GM21360 (cell line): ENCODE data around the gene ABCC4.
"Not testable (repeated sequence)": the region's sequence is repeated elsewhere in the genome, so short reads cannot be mapped to it uniquely, and the experiment has no call there.

Experiments used
- ATAC-seq: cut with Tn5 transposase; IDR thresholded peaks from one replicate; pipeline ENCODE4 v1.9.1; 2021; ENCODE audit warnings: mild to moderate bottlenecking, moderate library complexity; ENCODE audit not compliant: unreplicated experiment

The ABCC4 gene

DNA sequence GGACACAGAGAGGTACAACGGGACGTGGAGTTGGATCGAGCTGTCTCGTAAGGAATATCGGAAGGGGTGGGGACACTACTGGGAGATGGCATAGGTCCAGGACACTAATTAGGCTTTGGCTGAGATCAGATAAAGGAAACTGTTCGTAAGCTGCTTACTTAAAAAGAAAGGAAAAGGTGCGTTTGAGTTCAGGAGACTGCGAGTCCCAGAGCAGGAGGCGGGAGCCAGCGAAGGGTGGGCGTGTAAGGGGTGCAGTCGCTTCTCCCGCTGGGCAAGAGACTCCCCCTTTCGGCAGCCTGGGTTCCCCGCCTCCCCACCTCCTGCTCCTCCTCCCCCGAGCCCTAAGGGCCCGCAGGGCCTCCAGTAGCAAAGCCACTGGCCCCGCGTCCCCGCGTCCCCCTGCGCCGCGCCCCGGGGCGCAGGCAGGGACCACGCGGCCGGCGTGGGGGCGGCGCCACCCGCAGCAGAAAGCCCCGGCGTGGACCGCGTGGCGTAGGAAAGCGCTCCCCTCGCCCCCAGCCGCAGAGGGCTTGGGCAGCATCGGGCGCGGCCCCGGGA is 547 bp downstream of the ABCC4 start:
- ATAC-seq, result peak; percentile 48

DNA sequence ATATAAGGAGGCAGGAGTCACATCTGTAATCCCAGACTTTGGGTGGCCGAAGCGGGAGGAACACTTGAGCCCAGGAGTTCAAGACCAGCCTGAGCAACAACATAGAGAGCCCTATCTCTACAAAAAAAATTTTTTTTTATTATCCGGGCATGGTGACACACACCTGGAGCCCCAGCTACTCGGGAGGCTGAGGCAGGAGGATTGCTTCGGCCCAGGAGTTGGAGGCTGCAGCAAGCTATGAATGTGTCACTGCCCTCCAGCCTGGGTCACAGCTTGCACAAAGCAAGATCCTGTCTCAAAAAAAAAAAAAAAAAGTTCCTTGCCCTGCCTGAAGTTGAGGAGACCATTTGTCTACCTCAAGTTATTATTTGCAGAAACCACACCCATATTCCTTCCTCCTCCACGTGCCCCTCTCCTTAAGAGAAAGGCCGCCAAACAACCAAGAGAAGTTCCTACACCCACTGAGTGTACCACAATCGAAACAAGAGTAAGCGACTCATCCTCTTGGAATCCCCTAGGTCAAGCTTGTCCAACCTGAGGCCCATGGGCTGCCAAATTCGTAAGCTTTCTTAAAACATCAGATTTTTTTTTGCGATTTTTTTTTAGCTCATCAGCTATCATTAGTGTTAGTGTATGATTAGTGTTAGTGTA is 2.2 kb downstream of the ABCC4 start:
- ATAC-seq, result no peak

DNA sequence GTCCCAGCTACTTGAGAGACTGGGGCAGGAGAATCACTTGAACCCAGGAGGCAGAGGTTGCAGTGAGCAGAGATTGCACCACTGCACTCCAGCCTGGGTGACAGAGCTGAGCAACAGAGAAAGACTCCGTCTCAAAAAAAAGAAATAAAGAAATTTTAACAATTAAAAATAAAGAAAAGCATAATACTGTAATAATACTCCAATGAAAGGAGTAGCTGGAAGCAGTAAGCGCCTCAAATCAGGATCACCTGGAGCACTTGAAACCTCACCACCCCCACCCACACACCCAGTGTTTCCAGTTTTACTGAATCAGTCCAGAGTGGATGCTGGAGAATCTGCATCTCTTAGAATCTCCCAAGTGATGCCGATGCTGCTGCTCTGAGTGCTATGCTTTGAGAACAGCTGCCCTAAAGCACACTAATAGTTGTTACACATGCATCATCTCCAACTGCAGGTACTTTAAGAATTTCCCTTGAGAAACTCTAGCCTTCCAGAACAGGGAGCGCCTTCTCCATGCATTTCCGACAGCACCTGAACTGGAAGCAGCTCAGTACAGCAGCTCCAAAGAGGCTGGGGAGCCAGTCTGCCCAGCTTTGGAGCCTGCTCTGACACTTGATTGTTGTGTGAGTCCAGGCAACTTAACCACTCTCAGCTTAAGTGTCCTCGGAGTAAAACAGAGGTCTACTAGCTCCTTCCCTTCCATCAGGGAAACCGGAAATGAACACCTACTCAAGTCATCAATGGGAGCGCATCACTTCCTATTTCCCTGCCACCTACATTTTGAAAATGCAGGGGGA is 2.9 kb downstream of the ABCC4 start:
- no peak for ATAC-seq

DNA sequence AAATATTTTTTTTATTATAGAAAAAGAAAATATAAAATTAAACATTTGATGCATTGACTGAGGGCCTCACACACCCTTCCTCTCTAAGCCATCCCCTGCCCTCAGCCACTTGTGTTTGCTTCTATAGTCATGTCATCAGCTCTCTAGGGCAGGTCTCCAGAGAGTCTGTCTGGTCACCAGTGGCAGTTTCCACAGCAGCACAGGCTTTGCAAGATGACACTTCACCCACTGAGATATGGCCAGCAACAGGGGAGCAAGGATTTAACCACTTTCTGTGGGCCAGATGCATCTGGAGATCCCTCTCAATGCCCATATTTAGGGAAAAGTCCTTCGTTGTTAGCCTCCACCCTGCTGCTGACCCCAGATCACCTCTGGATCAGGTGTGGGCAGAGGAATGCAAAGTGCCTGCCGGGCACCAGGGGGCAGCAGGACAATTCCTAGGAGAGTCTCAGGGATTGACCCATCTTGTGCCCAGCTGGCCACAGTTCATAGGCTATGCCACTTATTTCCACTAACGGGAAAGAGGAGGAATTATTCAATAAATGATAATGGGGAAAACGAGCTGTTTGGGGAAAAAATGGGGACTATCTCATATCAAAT is 4.8 kb downstream of the ABCC4 start:
- ATAC-seq, result no peak

DNA sequence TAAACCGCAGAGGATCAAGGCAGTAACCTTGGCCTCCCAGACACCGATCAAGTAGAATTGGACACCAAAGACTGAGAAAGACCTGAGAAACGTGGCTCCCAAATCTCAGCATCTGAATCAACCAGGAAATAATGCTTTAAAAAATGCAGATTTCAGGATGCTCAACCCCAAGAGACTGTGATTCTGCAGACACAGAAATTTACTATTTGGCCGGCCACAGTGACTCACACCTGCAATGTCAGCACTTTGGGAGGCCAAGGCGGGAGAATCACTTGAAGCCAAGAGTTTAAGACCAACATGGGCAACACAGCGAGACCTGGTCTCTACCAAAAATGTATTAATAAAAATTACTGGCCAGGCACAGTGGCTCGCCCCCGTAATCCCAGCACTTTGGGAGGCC is 6.2 kb downstream of the ABCC4 start:
- ATAC-seq, result no peak

DNA sequence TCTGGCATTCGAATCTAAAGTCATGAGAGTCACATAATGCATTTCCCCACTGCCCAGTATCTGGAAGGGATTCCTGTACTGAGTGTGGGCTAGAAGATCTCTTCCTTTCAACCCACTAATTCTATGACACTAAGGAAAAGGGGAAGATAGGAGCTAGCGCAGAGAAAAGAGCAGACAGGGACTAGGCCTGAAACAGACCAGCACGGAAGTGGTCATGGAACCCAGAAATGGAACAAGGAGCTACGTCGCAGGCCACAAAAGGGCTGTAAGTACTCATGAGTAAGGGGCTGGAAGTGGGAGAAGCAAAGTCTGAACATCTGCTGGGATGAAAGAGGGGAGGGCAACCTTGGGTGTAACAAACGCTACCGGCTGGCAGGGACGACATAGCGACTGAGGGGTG is 8.6 kb downstream of the ABCC4 start:
- no peak for ATAC-seq

DNA sequence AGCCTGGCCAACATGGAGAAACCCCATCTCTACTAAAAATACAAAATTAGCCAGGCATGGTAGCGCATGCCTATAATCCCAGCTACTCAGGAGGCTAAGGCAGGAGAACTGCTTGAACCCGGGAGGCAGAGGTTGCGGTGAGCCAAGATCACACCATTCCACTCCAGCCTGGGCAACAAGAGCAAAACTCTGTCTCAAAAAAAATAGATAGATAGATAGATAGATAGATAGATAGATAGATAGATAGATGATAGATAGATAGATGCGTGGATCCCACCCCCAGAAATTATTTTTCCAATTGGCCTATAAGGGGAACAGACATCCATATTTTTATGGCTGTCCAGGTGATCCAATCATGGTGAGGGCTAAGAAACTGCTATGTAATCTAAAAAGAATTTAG is 11.3 kb downstream of the ABCC4 start:
- ATAC-seq, result not testable (repeated sequence)

- ATAC-seq, result no peak
Measured at GRCh38 chr13:95289020-95289444, 12.2 kb downstream of the ABCC4 start.

- no peak for ATAC-seq
Measured at GRCh38 chr13:95284436-95284835, 16.8 kb downstream of the ABCC4 start.

GRCh38 chr13:95279016-95279415 is 22.2 kb downstream of the ABCC4 start:
- ATAC-seq, result no peak

- ATAC-seq, result no peak
Measured at GRCh38 chr13:95276037-95276505, 25.2 kb downstream of the ABCC4 start.

- no peak for ATAC-seq
Measured at GRCh38 chr13:95275322-95276036, 25.8 kb downstream of the ABCC4 start.

DNA sequence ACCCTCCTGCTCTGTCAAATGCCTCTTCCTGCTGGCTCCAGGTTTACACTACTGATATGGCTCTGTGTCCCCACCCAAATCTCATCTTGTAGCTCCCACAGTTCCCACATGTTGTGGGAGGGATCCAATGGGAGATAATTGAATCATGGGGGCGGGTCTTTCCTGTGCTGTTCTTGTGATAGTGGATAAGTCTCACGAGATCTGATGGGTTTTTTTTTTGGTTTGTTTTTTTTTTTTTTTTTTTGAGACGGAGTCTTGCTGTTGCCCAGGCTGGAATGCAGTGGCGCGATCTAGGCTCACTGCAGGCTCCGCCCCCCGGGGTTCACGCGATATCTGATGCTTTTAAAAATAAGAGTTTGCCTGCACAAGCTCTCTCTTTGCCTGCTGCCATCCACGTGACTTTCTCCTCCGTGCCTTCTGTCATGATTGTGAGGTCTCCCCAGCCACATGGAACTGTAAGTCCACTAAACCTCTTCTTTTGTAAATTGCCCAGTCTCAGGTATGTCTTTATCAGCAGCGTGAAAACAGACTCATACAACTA is 27.6 kb downstream of the ABCC4 start:
- ATAC-seq, result not testable (repeated sequence)

GRCh38 chr13:95272076-95272475 is 29.2 kb downstream of the ABCC4 start:
- not testable (repeated sequence) for ATAC-seq

DNA sequence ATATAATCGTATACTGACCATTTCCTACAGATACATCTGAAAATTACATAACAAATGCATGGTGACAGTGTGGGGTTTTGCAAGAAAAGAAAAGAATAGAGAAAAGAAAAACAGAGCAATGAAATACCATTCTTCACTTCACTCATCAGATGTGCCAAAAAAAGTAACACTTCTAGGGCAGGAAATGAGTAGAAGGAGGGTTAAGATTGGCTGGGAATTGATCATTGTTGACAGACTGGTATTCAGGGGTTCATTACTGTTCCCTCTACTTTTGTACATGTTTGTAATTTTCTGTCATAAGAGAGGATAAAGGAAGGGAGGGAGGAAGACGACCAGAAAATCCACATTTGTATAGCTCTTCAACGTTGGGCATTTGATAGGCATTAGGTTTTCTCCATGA is 31.5 kb downstream of the ABCC4 start:
- ATAC-seq, result no peak

DNA sequence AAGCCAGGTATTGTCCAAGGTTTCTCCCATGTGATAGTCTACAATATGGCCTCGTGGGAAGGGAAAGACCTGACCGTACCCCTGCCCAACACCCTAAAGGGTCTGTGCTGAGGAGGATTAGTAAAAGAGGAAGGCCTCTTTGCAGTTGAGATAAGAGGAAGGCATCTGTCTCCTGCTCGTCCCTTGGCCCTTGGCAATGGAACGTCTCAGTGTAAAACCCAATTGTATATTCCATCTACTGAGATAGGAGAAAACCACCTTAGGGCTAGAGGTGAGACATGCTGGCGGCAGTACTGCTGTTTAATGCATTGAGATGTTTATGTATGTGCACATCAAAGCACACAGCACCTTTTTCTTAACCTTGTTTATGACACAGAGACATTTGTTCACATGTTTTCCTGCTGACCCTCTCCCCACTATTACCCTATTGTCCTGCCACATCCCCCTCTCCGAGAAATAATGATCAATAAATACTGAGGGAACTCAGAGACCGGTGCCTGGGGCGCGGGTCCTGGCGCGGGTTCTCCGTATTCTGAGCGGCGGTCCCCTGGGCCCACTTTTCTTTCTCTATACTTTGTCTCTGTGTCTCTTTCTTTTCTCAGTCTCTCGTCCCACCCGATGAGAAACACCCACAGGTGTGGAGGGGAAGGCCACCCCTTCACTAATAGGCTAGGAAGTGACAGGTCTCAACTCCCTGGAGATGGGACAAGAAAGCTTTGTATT is 32.7 kb downstream of the ABCC4 start:
- ATAC-seq, result not testable (repeated sequence)

DNA sequence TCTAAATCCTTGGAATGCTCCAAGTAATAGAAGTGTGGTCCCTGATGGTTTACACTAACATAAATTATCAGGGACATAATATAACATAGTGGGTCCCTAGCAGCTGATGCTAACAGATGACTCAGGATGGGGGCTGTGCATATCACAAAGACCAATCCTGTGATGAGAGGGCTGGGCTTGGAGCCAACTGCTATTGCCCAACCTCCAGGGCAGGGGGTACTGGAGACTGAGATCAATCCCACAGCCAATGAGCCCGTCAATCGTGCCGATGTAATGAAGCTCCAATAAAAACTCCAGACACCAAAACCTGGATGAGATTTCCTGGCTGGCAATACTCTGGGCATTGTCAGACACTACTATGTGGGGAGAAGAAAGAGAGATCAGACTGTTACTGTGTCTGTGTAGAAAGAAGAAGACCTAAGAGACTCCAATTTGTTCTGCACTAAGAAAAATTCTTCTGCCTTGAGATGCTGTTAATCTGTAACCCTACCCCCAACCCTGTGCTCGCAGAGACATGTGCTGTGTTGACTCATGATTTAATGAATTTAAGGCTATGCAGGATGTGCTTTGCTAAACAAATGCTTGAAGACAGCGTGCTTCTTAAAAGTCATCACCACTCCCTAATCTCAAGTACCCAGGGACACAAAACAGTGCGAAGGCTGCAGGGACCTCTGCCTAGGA is 33.4 kb downstream of the ABCC4 start:
- ATAC-seq, result no peak

- no peak for ATAC-seq
Measured at GRCh38 chr13:95264225-95264624, 37.0 kb downstream of the ABCC4 start.

DNA sequence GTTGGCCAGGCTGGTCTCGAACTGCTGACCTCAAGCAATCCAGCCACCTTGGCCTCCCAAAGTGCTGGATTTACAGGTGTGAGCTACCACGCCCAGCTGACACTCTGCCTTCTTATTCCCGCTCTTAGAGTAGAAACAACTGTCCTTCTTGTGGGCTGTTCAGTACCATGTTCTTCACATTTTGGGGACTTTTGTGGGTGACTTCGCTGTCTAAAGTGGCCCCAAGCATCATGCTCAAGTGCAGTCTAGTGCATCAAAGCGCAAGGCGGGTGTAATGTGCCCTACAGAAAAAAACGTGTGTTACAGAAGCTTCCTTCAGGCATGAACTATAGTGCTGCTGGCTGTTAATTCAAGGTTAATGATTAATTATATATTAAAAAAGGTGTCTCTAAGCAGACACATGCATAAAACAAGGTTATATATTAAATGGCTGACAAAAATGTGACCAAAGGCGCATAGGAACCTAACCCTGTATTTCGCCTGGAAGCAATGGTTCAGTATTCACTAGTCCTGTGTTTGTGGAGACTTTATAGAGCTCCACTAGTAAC is 38.3 kb downstream of the ABCC4 start:
- no peak for ATAC-seq
